Measurements from ENCODE around the gene CDK5RAP3. TPM values are rescaled to one million over a fixed set of nuclear protein-coding genes. Genes with fewer than 3 reads are reported as not detected.

CDK5RAP3 gene
- polyA plus RNA-seq, 1 donor from 2014 or later: 343 TPM

GRCh38 chr17:47983492-47984223 is 12.7 kb downstream of the CDK5RAP3 start:
- TF ChIP-seq REST (IDR thresholded peaks at IDR 0.05; ENCODE audit: borderline replicate concordance): no peak
- TF ChIP-seq SMC3 (conservative IDR thresholded peaks at IDR 0.05; ENCODE audit: poor library complexity): no peak
- TF ChIP-seq CTCF (IDR thresholded peaks at IDR 0.05; ENCODE audit: poor library complexity, severe bottlenecking): no peak
- TF ChIP-seq MXI1 (conservative IDR thresholded peaks at IDR 0.05; ENCODE audit: poor library complexity, severe bottlenecking): no peak
- TF ChIP-seq EP300 (conservative IDR thresholded peaks at IDR 0.05; ENCODE audit: poor library complexity, severe bottlenecking): no peak
- TF ChIP-seq RAD21 (conservative IDR thresholded peaks at IDR 0.05): no peak
- Histone ChIP-seq H3K36me3 (ENCODE audit: insufficient read depth, low read length) (peaks cover 4% of the 10 kb centered on the region), H3K27ac (ENCODE audit: low read length) (no peak overlapping the region)

GRCh38 chr17:47986520-47986919 is 15.6 kb downstream of the CDK5RAP3 start:
- H3K9ac ChIP-seq (ENCODE audit: low read length): no peak overlapping the region
- no peaks in the 10 kb centered on the region for H3K9me3 ChIP-seq (ENCODE audit: low read length)
- no peak overlapping the region for H3K4me2 ChIP-seq (ENCODE audit: low read length)
- H3K27me3 ChIP-seq (ENCODE audit: insufficient read depth, low read depth, low read length): no peaks in the 10 kb centered on the region
- H3K27ac ChIP-seq (ENCODE audit: low read length): no peak overlapping the region
- no peaks in the 10 kb centered on the region for H3F3A ChIP-seq (ENCODE audit: insufficient read depth, low read length, poor library complexity, severe bottlenecking)
- no peak overlapping the region for H2AFZ ChIP-seq (ENCODE audit: low read depth, low read length)
- no peaks in the 10 kb centered on the region for H3K79me2 ChIP-seq (replicated peaks; ENCODE audit: insufficient read depth, low read length)
- H3K4me3 ChIP-seq (ENCODE audit: low read length): no peak overlapping the region
- no peaks in the 10 kb centered on the region for H4K20me1 ChIP-seq (ENCODE audit: insufficient read depth)
- TF ChIP-seq EP300 (conservative IDR thresholded peaks at IDR 0.05; ENCODE audit: poor library complexity, severe bottlenecking) (no peak), CTCF (IDR thresholded peaks at IDR 0.05; ENCODE audit: poor library complexity, severe bottlenecking) (no peak), REST (IDR thresholded peaks at IDR 0.05; ENCODE audit: borderline replicate concordance) (no peak), RAD21 (conservative IDR thresholded peaks at IDR 0.05) (no peak), MXI1 (conservative IDR thresholded peaks at IDR 0.05; ENCODE audit: poor library complexity, severe bottlenecking) (no peak), EZH2 (IDR thresholded peaks at IDR 0.05; ENCODE audit: borderline replicate concordance, insufficient read depth, low read length, poor library complexity, severe bottlenecking) (no peak), SMC3 (conservative IDR thresholded peaks at IDR 0.05; ENCODE audit: poor library complexity) (no peak)
- no peaks in the 10 kb centered on the region for H3K36me3 ChIP-seq (ENCODE audit: insufficient read depth, low read length)
- H3K9me2 ChIP-seq (ENCODE audit: insufficient read depth, low read length): no peaks in the 10 kb centered on the region

More at GRCh38 chr17:47983492-47984223, 12.7 kb downstream of the CDK5RAP3 start:
- H3K4me2 ChIP-seq (ENCODE audit: low read length): no peak overlapping the region
- no peaks in the 10 kb centered on the region for H3F3A ChIP-seq (ENCODE audit: insufficient read depth, low read length, poor library complexity, severe bottlenecking)
- H2AFZ ChIP-seq (ENCODE audit: low read depth, low read length): no peak overlapping the region
- no peaks in the 10 kb centered on the region for H4K20me1 ChIP-seq (ENCODE audit: insufficient read depth)
- no peaks in the 10 kb centered on the region for H3K9me3 ChIP-seq (ENCODE audit: low read length)
- H3K4me3 ChIP-seq (ENCODE audit: low read length): no peak overlapping the region
- no peaks in the 10 kb centered on the region for H3K9me2 ChIP-seq (ENCODE audit: insufficient read depth, low read length)
- no peaks in the 10 kb centered on the region for H3K27me3 ChIP-seq (ENCODE audit: insufficient read depth, low read depth, low read length)
- no peak overlapping the region for H3K9ac ChIP-seq (ENCODE audit: low read length)
- H3K79me2 ChIP-seq (replicated peaks; ENCODE audit: insufficient read depth, low read length): no peaks in the 10 kb centered on the region
